ENCODE data around the gene GSG1L.

GSG1L gene

DNA sequence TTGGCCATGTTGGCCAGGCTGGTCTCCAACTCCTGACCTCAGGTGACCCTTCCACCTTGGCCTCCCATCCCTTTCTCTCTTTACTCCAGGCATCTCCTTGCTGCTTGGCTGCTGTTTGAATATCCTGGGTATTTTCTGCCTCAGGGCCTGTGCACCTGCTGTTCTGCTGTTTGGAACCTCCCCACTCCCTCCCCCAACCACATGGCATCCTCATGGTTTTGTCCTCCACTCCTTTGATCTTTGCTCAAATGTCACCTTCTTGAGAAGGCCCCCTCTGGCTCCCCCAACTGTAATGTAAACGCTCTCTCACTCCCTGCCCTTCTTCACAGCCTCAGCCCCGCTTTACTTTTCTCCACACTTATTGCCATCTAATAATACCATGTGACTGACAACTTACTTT, 152.0 kb downstream of the GSG1L start:
- H3K9ac ChIP-seq = no peak overlapping the region
- no peak overlapping the region for H3K27ac ChIP-seq
- no peak overlapping the region for H2AFZ ChIP-seq (ENCODE audit: low read depth)
- H3K4me1 ChIP-seq (ENCODE audit: low read depth, poor library complexity, severe bottlenecking) = no peaks in the 10 kb centered on the region
- H3K27me3 ChIP-seq (ENCODE audit: insufficient read depth, low read depth) = no peaks in the 10 kb centered on the region
- H4K20me1 ChIP-seq (ENCODE audit: insufficient read depth) = no peaks in the 10 kb centered on the region
- no peak overlapping the region for H3K4me2 ChIP-seq
- no peaks in the 10 kb centered on the region for H3K36me3 ChIP-seq (ENCODE audit: insufficient read depth)
- TF ChIP-seq, protein P1, sequence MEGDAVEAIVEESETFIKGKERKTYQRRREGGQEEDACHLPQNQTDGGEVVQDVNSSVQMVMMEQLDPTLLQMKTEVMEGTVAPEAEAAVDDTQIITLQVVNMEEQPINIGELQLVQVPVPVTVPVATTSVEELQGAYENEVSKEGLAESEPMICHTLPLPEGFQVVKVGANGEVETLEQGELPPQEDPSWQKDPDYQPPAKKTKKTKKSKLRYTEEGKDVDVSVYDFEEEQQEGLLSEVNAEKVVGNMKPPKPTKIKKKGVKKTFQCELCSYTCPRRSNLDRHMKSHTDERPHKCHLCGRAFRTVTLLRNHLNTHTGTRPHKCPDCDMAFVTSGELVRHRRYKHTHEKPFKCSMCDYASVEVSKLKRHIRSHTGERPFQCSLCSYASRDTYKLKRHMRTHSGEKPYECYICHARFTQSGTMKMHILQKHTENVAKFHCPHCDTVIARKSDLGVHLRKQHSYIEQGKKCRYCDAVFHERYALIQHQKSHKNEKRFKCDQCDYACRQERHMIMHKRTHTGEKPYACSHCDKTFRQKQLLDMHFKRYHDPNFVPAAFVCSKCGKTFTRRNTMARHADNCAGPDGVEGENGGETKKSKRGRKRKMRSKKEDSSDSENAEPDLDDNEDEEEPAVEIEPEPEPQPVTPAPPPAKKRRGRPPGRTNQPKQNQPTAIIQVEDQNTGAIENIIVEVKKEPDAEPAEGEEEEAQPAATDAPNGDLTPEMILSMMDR (conservative IDR thresholded peaks at IDR 0.05; ENCODE audit: low read depth, low read length) = no peak
- H3K4me3 ChIP-seq (IDR thresholded peaks at IDR 0.05; ENCODE audit: insufficient read depth, low read depth, low read length) = no peak overlapping the region
- H3K79me2 ChIP-seq (ENCODE audit: insufficient read depth, low read depth) = no peaks in the 10 kb centered on the region

DNA sequence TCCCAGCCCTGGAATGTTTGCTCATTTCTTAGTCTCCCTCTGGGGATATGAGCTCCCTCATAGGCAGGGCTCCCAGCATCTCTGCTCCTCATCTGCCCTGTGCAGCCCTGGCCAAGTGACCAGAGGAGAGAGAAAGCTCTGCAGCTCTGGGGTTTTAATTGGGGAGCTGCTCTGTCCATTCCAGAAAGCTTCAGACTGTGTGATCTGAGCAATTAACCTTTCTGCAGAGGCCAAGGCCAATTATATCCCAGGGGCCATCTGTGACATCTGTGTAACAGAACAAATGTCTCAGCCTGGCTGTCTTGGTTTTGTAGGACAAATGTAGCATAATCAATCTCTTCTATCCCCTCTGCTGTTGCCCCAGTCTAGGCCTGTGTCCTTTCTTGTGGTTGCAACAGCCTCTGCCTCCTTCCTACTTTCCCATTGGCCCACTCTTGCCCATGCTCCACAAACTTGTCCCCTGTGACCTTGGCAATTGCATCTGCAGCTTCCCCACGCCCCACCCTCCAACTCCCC, 156.0 kb downstream of the GSG1L start:
- Histone ChIP-seq H3K79me2 (ENCODE audit: insufficient read depth, low read depth) (no peaks in the 10 kb centered on the region), H2AFZ (ENCODE audit: low read depth) (no peak overlapping the region), H3K4me2 (no peak overlapping the region), H3K4me1 (ENCODE audit: low read depth, poor library complexity, severe bottlenecking) (no peaks in the 10 kb centered on the region), H3K27me3 (ENCODE audit: insufficient read depth, low read depth) (no peaks in the 10 kb centered on the region), H3K36me3 (ENCODE audit: insufficient read depth) (no peaks in the 10 kb centered on the region), H3K9ac (no peak overlapping the region), H3K27ac (no peak overlapping the region), H3K4me3 (IDR thresholded peaks at IDR 0.05; ENCODE audit: insufficient read depth, low read depth, low read length) (no peak overlapping the region), H4K20me1 (ENCODE audit: insufficient read depth) (no peaks in the 10 kb centered on the region)
- TF ChIP-seq, protein P1 (conservative IDR thresholded peaks at IDR 0.05; ENCODE audit: low read depth, low read length) = no peak

DNA sequence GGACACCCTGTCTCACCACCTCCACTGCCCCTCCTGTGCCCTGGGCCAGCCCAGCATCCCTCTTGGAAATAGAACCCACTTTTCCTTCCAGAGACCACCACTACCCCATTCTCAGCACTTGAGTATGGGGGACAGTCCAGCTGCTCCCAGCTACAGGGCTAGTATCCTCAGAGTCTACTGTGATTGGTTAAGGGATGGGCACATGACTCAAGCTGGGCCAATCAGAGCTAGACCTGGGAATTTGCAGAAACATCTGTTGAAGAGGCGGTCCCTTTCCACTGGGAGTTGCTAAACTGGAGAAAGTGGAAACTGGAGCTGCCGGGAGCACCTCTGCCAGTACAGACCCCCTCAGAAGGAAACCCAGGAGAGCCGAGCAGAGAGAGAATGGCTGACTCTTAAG, 156.6 kb downstream of the GSG1L start:
- TF ChIP-seq, protein P1 (conservative IDR thresholded peaks at IDR 0.05; ENCODE audit: low read depth, low read length) = no peak
- Histone ChIP-seq H4K20me1 (ENCODE audit: insufficient read depth) (no peaks in the 10 kb centered on the region), H3K27me3 (ENCODE audit: insufficient read depth, low read depth) (no peaks in the 10 kb centered on the region), H3K4me3 (IDR thresholded peaks at IDR 0.05; ENCODE audit: insufficient read depth, low read depth, low read length) (no peak overlapping the region), H3K79me2 (ENCODE audit: insufficient read depth, low read depth) (no peaks in the 10 kb centered on the region), H3K4me1 (ENCODE audit: low read depth, poor library complexity, severe bottlenecking) (no peaks in the 10 kb centered on the region), H3K9ac (no peak overlapping the region), H3K36me3 (ENCODE audit: insufficient read depth) (no peaks in the 10 kb centered on the region), H3K27ac (no peak overlapping the region), H3K4me2 (no peak overlapping the region), H2AFZ (ENCODE audit: low read depth) (no peak overlapping the region)

DNA sequence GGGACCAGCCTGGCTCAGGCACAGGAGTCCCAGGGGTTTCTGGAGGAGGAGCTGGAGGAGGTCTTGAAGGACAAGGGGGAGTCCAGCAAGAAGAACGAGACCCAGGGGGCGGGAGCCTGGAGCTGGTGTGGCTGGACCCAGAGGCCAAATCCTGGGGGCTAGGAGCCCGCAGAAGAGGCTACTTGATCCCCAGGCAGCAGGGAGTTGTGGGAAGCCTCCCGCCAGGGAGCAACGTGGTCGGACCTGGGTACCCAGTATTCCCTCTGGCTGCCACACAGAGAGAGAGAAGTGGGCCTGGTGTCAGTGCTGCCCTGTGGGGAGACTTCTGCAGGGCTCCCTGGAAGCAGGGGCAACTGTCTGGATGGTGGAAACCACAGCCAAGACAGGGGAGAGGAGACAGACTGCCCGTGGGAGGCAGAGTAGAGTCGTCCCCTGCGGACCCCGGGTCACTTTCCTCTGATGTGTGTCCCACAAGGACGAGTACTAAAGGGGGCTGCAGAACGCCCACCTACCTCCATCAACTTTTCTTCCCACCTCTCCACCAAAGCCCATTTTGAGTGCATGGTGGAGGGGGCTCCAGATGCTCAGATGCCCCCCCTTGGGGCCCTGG, 160.4 kb downstream of the GSG1L start:
- Histone ChIP-seq H3K4me3 (IDR thresholded peaks at IDR 0.05; ENCODE audit: insufficient read depth, low read depth, low read length) (no peak overlapping the region), H3K27me3 (ENCODE audit: insufficient read depth, low read depth) (peaks cover 8% of the 10 kb centered on the region)
- TF ChIP-seq, protein P1 (conservative IDR thresholded peaks at IDR 0.05; ENCODE audit: low read depth, low read length) = no peak

More for the DNA sequence above, 160.4 kb downstream of the GSG1L start:
- no peak overlapping the region for H3K9ac ChIP-seq
- no peaks in the 10 kb centered on the region for H3K36me3 ChIP-seq (ENCODE audit: insufficient read depth)
- no peaks in the 10 kb centered on the region for H3K79me2 ChIP-seq (ENCODE audit: insufficient read depth, low read depth)
- H2AFZ ChIP-seq (ENCODE audit: low read depth) = no peak overlapping the region
- no peak overlapping the region for H3K4me2 ChIP-seq
- no peak overlapping the region for H3K27ac ChIP-seq
- H4K20me1 ChIP-seq (ENCODE audit: insufficient read depth) = no peaks in the 10 kb centered on the region
- no peaks in the 10 kb centered on the region for H3K4me1 ChIP-seq (ENCODE audit: low read depth, poor library complexity, severe bottlenecking)
